ENCODE measurements around the gene EYA2.

GRCh38 chr20:47204008-47204849, 309.6 kb downstream of the EYA2 start:
- no peak for TF ChIP-seq CTCF (conservative IDR thresholded peaks at IDR 0.05)
- no peak for TF ChIP-seq ZFX (IDR thresholded peaks at IDR 0.05)

All from C4-2B (cell line).